ENCODE measurements around the gene ATP8A1.

- TF ChIP-seq CTCF (IDR thresholded peaks at IDR 0.05; ENCODE audit: low read depth, low read length, poor library complexity, severe bottlenecking) (no peak), EZH2phosphoT487 (IDR thresholded peaks at IDR 0.05; ENCODE audit: borderline replicate concordance, low read length) (no peak)
Measured at GRCh38 chr4:42626629-42627146, 30.2 kb downstream of the ATP8A1 start.
